HepG2 (cell line): ENCODE results near the gene SOCS1. TPM values are rescaled to one million over a fixed set of nuclear protein-coding genes. Genes with fewer than 3 reads are reported as not detected.

Experiments
- ATAC-seq: fragments of 200-7000 bp; cut with Tn5 transposase; 3 replicates; pipeline ENCODE4 v1.9.1; 2020; ENCODE audit warnings: mild to moderate bottlenecking, moderate library complexity
- BruUV-seq: library from RNA; stranded (reverse); fragments of 400-500 nt; replicated peaks from 2 replicates; lab custom pipeline; 2021; lab: Mats Ljungman, UMichigan
- CTCF ChIA-PET: fragments of 300-600 bp; formaldehyde crosslinking; extraction: SDS; loops from one replicate; lab custom pipeline; 2021; ENCODE audit warnings: low total read pairs, inconsistent platforms, low intra/inter-chr PET ratio; lab: Yijun Ruan, JAX
- POLR2A ChIA-PET: fragments of 350-600 bp; sonication (Branson Sonifier 250); formaldehyde crosslinking; loops from one replicate; lab custom pipeline; 2020; ENCODE audit warnings: antibody characterized with exemption, inconsistent platforms; lab: Yijun Ruan, JAX
- DNase-seq: peaks from one replicate; pipeline ENCODE4 v3.0.0-alpha.2; 2015; ENCODE audit warnings: low spot score
- FAIRE-seq: peaks from 3 replicates; lab custom pipeline; 2011; peaks lifted over from hg19 to GRCh38; lab: Jason Lieb, UNC
- H2AFZ ChIP-seq: one replicate; pipeline ENCODE4 v1.6.1; 2011; ENCODE audit warnings: low read length, inconsistent platforms
- H3K27ac ChIP-seq: fragments of 300-600 bp; 3 replicates; pipeline ENCODE4 v1.8.0; 2011; ENCODE audit warnings: mixed run types, mild to moderate bottlenecking, mixed read lengths, low read length, inconsistent platforms; ENCODE audit not compliant: insufficient read depth; ENCODE audit errors: extremely low read length
- H3K27me3 ChIP-seq, 2 experiments: fragments of 200-600 bp in 1 of 2; 2 replicates in 1 of 2; 3 replicates in 1 of 2; pipeline versions ENCODE4 v1.6.0 to v1.8.0; 2011; ENCODE audit warnings: low read length in 2 of 2, mild to moderate bottlenecking in 2 of 2, moderate library complexity in 2 of 2, inconsistent platforms in 1 of 2; ENCODE audit not compliant: insufficient read depth in 2 of 2, control insufficient read depth in 1 of 2
- H3K36me3 ChIP-seq, 2 experiments: fragments of 200-600 bp in 1 of 2; replicated peaks in 1 of 2; 2 replicates in 1 of 2; 3 replicates in 1 of 2; pipeline versions ENCODE4 v1.5.1 to v1.8.0; 2011; ENCODE audit warnings: low read length in 2 of 2, inconsistent platforms in 1 of 2; ENCODE audit not compliant: insufficient read depth in 2 of 2, control insufficient read depth in 1 of 2
- H3K4me1 ChIP-seq: 2 replicates; pipeline ENCODE4 v1.5.1; 2012; ENCODE audit warnings: low read length, inconsistent platforms; ENCODE audit not compliant: insufficient read depth
- H3K4me2 ChIP-seq: 2 replicates; pipeline ENCODE4 v1.6.0; 2011; ENCODE audit warnings: low read depth, low read length, inconsistent platforms
- H3K4me3 ChIP-seq, 3 experiments: fragments of 200-600 bp in 1 of 3; sonication (generic), shearing (Covaris generic) in 1 of 3; replicated peaks in 1 of 3; 2 replicates each; pipeline ENCODE4 v1.5.1; 2011 to 2016; ENCODE audit warnings: low read length in 3 of 3, inconsistent platforms in 2 of 3, low read depth in 2 of 3, mild to moderate bottlenecking in 2 of 3, control low read depth in 1 of 3, mixed read lengths in 1 of 3; ENCODE audit not compliant: insufficient read depth in 1 of 3
- H3K79me2 ChIP-seq: one replicate; pipeline ENCODE4 v1.6.1; 2011; ENCODE audit warnings: low read length, inconsistent platforms; ENCODE audit not compliant: insufficient read depth
- H3K9ac ChIP-seq: 2 replicates; pipeline ENCODE4 v1.6.0; 2011; ENCODE audit warnings: mild to moderate bottlenecking, low read depth, low read length, inconsistent platforms; ENCODE audit not compliant: insufficient read depth
- H3K9me3 ChIP-seq: 2 replicates; pipeline ENCODE4 v1.5.1; 2012; ENCODE audit warnings: mild to moderate bottlenecking, low read length
- H4K20me1 ChIP-seq: 2 replicates; pipeline ENCODE4 v1.6.0; 2011; ENCODE audit warnings: inconsistent platforms, mild to moderate bottlenecking, low read length, moderate library complexity; ENCODE audit not compliant: insufficient read depth
- CENPT ChIP-seq: sonication (generic); formaldehyde crosslinking; IDR thresholded peaks from 2 replicates; pipeline ENCODE4 v1.8.0; 2022; ENCODE audit warnings: low read depth, mild to moderate bottlenecking, moderate library complexity, missing genetic modification reagents
- HDAC1 ChIP-seq: sonication (generic); formaldehyde crosslinking; IDR thresholded peaks from 2 replicates; pipeline ENCODE4 v1.5.1; 2020; ENCODE audit warnings: mild to moderate bottlenecking, missing genetic modification reagents
- MTF1 ChIP-seq: sonication (generic); formaldehyde crosslinking; IDR thresholded peaks from 2 replicates; pipeline ENCODE4 v1.5.0; 2020; ENCODE audit warnings: missing genetic modification reagents
- SP2 ChIP-seq: sonication (generic); formaldehyde crosslinking; IDR thresholded peaks from 2 replicates; pipeline ENCODE4 v1.5.1; 2020; ENCODE audit warnings: mild to moderate bottlenecking, missing genetic modification reagents
- ZFP36 ChIP-seq: fragments of 150-350 bp; IDR thresholded peaks from 2 replicates; pipeline ENCODE4 v1.6.1; 2018; ENCODE audit warnings: borderline replicate concordance, low read length, low read depth; ENCODE audit not compliant: partially characterized antibody
- ZMYM3 ChIP-seq: sonication (generic); formaldehyde crosslinking; IDR thresholded peaks from 2 replicates; pipeline ENCODE4 v1.5.1; 2020; ENCODE audit warnings: mild to moderate bottlenecking, missing genetic modification reagents
- ZNF296 ChIP-seq: sonication (generic); formaldehyde crosslinking; conservative IDR thresholded peaks from 2 replicates; pipeline ENCODE4 v1.5.0; 2020; ENCODE audit warnings: mild to moderate bottlenecking, missing genetic modification reagents
- ZSCAN29 ChIP-seq: sonication (generic); formaldehyde crosslinking; conservative IDR thresholded peaks from 2 replicates; pipeline ENCODE4 v1.4.0; 2020; ENCODE audit warnings: mild to moderate bottlenecking, missing genetic modification reagents
- WGBS: methylation state at CpG from one replicate; pipeline ENCODE4 v1.1.6; 2017; ENCODE audit warnings: low lambda C conversion rate; 5-methylcytosine and 5-hydroxymethylcytosine counted together
- in situ Hi-C: cut with HindIII; loops from 2 replicates; pipeline ENCODE4 v1.10.0; 2017; ENCODE audit warnings: low pct_unique_long_range_greater_than_20kb; ENCODE audit not compliant: extremely low pct_ligation_motif_present
- intact Hi-C: fragments of 100-400 bp; cut with micrococcal nuclease; formaldehyde crosslinking; loops from one replicate; pipeline ENCODE4 v1.10.0; 2022; ENCODE audit not compliant: unreplicated experiment
- polyA plus RNA-seq, 8 experiments: library from polyadenylated mRNA; depleted of rRNA in 3 of 8; stranded (reverse) in 7 of 8; unstranded in 1 of 8; fragments of >200 nt; fragmentation: Illumina TruSeq in 4 of 8; extraction: Trizol in 4 of 8; gene quantifications; 2 replicates each; pipeline versions ENCODE4 v1.2.1 to v1.2.3, GENCODE V29; 2011 to 2016; ENCODE audit warnings: low read depth in 4 of 8, missing spikeins in 1 of 8, mixed read lengths in 1 of 8; ENCODE audit not compliant: insufficient read depth in 1 of 8
- total RNA-seq, 5 experiments: library from RNA; depleted of rRNA; stranded (reverse); fragments of >200 nt; fragmentation: Illumina TruSeq; extraction: Trizol; gene quantifications; 2 replicates each; pipeline ENCODE4 v1.2.3, GENCODE V29; 2016; ENCODE audit warnings: low read depth in 1 of 5
- TF ChIP-seq, protein P1 (sequence below): sonication (generic); formaldehyde crosslinking; IDR thresholded peaks from 2 replicates; pipeline ENCODE4 v1.5.0; 2020; ENCODE audit warnings: mild to moderate bottlenecking, missing genetic modification reagents
- TF ChIP-seq, protein P2 (sequence below): sonication (generic); formaldehyde crosslinking; IDR thresholded peaks from 2 replicates; pipeline ENCODE4 v1.5.0; 2020; ENCODE audit warnings: mild to moderate bottlenecking, missing genetic modification reagents
- TF ChIP-seq, protein P3 (sequence below): sonication (generic); formaldehyde crosslinking; IDR thresholded peaks from 2 replicates; pipeline ENCODE4 v1.4.0; 2020; ENCODE audit warnings: mild to moderate bottlenecking, missing genetic modification reagents
- TF ChIP-seq, protein P4 (sequence below): IDR thresholded peaks from 2 replicates; pipeline ENCODE4 v1.6.1; 2018; ENCODE audit warnings: missing genetic modification reagents, mild to moderate bottlenecking, missing compliant biosample characterization
- TF ChIP-seq, protein P5 (sequence below): sonication (generic); formaldehyde crosslinking; IDR thresholded peaks from 2 replicates; pipeline ENCODE4 v1.4.0; 2020; ENCODE audit warnings: mild to moderate bottlenecking, missing genetic modification reagents
- TF ChIP-seq, protein P6 (sequence below): sonication (generic); formaldehyde crosslinking; IDR thresholded peaks from 2 replicates; pipeline ENCODE4 v1.8.1; 2023; ENCODE audit warnings: mild to moderate bottlenecking, missing genetic modification reagents, borderline replicate concordance

The SOCS1 gene
- total and polyA plus RNA-seq, 2 of the 13 experiments (the other 11 are each of a cell fraction or from before 2014, with no cell fraction given), result 5.3 to 6.3 TPM

DNA sequence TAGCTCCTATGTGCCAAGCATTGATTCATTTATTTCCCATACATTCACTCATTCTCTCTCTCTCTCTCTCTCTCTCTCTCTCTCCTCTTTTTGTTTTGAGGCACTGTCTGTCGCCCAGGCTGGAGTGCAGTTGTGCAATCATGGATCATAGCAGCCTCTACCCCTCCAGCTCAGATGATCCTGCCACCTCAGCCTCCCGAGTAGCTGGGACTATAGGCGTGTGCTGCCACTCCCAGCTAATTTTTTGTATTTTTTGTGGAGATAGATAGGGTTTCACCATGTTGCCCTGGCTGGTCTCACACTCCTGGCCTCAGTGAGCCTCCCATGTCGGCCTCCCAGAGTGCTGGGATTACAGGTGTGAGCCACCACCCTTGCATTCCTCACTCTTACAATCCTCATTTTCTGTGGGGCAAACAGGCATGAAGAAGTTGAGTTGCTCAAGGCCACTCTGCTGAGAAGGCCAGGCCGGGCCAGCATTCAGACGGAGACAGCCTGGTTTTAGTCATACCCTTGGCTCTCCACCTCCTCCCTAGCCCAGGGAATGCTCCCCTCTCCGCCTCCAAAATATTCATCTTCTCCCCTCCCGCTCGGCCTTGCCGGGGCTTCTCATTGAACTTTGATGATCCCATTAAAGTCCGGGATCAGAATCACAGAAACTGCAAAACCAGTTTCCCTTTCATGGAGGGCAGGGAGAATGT is 21.0 kb upstream of the SOCS1 start:
- H4K20me1 ChIP-seq, result no peaks in the 10 kb centered on the region
- H3K4me2 ChIP-seq, result no peak overlapping the region
- intact Hi-C loops (no loop called here), in situ Hi-C loops (no loop called here)
- FAIRE-seq, result no peak
- no peaks in the 10 kb centered on the region for H3K36me3 ChIP-seq
- BruUV-seq, result no TSS peak
- peak overlapping the region; percentile 97 for H3K27ac ChIP-seq
- ChIA-PET POLR2A (interaction anchor here (0.8 to 14.0 kb wide), 5 partner anchors 20 to 137 kb away, joined by 3 to 351 read pairs (median 4); partner anchors contain the start of gene SOCS1), CTCF (no interaction called here)
- no peak for ATAC-seq
- H3K9me3 ChIP-seq, result no peaks in the 10 kb centered on the region
- H3K27me3 ChIP-seq, result no peaks in the 10 kb centered on the region
- no peak overlapping the region for H2AFZ ChIP-seq
- H3K4me1 ChIP-seq, result peaks cover 98% of the 10 kb centered on the region
- H3K4me3 ChIP-seq, result no peak overlapping the region
- H3K9ac ChIP-seq, result no peak overlapping the region; the same call in 1 of the 2 replicates
- H3K79me2 ChIP-seq, result no peaks in the 10 kb centered on the region
- DNase-seq, result no peak
- 78% methylated on average over 11 of the region's 11 CpGs for WGBS
- TF ChIP-seq ZNF296 (CRISPR knock-in tag) (no peak), ZSCAN29 (no peak), ZFP36 (no peak), MTF1 (CRISPR knock-in tag) (no peak), SP2 (CRISPR knock-in tag) (no peak), CENPT (CRISPR knock-in tag) (no peak), HDAC1 (peak; percentile 60), ZMYM3 (CRISPR knock-in tag) (peak; percentile 60)
- TF ChIP-seq, protein P1, sequence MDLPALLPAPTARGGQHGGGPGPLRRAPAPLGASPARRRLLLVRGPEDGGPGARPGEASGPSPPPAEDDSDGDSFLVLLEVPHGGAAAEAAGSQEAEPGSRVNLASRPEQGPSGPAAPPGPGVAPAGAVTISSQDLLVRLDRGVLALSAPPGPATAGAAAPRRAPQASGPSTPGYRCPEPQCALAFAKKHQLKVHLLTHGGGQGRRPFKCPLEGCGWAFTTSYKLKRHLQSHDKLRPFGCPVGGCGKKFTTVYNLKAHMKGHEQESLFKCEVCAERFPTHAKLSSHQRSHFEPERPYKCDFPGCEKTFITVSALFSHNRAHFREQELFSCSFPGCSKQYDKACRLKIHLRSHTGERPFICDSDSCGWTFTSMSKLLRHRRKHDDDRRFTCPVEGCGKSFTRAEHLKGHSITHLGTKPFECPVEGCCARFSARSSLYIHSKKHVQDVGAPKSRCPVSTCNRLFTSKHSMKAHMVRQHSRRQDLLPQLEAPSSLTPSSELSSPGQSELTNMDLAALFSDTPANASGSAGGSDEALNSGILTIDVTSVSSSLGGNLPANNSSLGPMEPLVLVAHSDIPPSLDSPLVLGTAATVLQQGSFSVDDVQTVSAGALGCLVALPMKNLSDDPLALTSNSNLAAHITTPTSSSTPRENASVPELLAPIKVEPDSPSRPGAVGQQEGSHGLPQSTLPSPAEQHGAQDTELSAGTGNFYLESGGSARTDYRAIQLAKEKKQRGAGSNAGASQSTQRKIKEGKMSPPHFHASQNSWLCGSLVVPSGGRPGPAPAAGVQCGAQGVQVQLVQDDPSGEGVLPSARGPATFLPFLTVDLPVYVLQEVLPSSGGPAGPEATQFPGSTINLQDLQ, result no peak
- TF ChIP-seq, protein P2, sequence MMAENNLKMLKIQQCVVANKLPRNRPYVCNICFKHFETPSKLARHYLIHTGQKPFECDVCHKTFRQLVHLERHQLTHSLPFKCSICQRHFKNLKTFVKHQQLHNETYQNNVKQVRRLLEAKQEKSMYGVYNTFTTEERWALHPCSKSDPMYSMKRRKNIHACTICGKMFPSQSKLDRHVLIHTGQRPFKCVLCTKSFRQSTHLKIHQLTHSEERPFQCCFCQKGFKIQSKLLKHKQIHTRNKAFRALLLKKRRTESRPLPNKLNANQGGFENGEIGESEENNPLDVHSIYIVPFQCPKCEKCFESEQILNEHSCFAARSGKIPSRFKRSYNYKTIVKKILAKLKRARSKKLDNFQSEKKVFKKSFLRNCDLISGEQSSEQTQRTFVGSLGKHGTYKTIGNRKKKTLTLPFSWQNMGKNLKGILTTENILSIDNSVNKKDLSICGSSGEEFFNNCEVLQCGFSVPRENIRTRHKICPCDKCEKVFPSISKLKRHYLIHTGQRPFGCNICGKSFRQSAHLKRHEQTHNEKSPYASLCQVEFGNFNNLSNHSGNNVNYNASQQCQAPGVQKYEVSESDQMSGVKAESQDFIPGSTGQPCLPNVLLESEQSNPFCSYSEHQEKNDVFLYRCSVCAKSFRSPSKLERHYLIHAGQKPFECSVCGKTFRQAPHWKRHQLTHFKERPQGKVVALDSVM, result peak; percentile 99
- TF ChIP-seq, protein P3, sequence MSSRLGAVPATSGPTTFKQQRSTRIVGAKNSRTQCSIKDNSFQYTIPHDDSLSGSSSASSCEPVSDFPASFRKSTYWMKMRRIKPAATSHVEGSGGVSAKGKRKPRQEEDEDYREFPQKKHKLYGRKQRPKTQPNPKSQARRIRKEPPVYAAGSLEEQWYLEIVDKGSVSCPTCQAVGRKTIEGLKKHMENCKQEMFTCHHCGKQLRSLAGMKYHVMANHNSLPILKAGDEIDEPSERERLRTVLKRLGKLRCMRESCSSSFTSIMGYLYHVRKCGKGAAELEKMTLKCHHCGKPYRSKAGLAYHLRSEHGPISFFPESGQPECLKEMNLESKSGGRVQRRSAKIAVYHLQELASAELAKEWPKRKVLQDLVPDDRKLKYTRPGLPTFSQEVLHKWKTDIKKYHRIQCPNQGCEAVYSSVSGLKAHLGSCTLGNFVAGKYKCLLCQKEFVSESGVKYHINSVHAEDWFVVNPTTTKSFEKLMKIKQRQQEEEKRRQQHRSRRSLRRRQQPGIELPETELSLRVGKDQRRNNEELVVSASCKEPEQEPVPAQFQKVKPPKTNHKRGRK (CRISPR knock-in tag), result no peak
- TF ChIP-seq, protein P4, sequence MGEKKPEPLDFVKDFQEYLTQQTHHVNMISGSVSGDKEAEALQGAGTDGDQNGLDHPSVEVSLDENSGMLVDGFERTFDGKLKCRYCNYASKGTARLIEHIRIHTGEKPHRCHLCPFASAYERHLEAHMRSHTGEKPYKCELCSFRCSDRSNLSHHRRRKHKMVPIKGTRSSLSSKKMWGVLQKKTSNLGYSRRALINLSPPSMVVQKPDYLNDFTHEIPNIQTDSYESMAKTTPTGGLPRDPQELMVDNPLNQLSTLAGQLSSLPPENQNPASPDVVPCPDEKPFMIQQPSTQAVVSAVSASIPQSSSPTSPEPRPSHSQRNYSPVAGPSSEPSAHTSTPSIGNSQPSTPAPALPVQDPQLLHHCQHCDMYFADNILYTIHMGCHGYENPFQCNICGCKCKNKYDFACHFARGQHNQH (CRISPR knock-in tag), result no peak
- TF ChIP-seq, protein P5, sequence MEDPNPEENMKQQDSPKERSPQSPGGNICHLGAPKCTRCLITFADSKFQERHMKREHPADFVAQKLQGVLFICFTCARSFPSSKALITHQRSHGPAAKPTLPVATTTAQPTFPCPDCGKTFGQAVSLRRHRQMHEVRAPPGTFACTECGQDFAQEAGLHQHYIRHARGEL (CRISPR knock-in tag), result no peak
- TF ChIP-seq, protein P6, sequence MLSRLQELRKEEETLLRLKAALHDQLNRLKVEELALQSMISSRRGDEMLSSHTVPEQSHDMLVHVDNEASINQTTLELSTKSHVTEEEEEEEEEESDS (CRISPR knock-in tag), result no peak
